Natural killer cell treated with Interleukin-12 subunit alpha and Interleukin-12 subunit beta and Interleukin-15 and Interleukin-18, amount 100 ng/mL, for 72 hours (primary cell): ENCODE measurements around the gene CCL2. TPM values are rescaled to one million over a fixed set of nuclear protein-coding genes. Genes with fewer than 3 reads are reported as not detected.
A peak's percentile ranks its signal among the peaks of the same experiment; 100 is the strongest.
"Not testable (repeated sequence)": the region's sequence is repeated elsewhere in the genome, so short reads cannot be mapped to it uniquely, and the experiment has no call there.

ENCODE experiments used
- ATAC-seq, 2 donors: fragments of 150-1000 bp; cut with Tn5 transposase in 1 of 2; sonication (Bioruptor Pico), chemical (Tn5 transposase) in 1 of 2; 2 replicates each; pipeline ENCODE4 v1.10.0; 2021
- DNase-seq: peaks from one replicate; pipeline ENCODE4 v3.0.0; 2022; ENCODE audit warnings: low spot score
- H3K27ac Mint-ChIP-seq, 2 donors: 1 replicate in 1 of 2; 2 replicates in 1 of 2; pipeline ENCODE4 v1.8.0; 2022; ENCODE audit warnings: mixed read lengths in 2 of 2, mild to moderate bottlenecking in 1 of 2, moderate library complexity in 1 of 2
- H3K27me3 Mint-ChIP-seq, 2 donors: 1 replicate in 1 of 2; 2 replicates in 1 of 2; pipeline ENCODE4 v1.8.0; 2022; ENCODE audit warnings: mixed read lengths in 2 of 2
- H3K36me3 Mint-ChIP-seq: one replicate; pipeline ENCODE4 v1.8.0; 2022; ENCODE audit warnings: mixed read lengths
- H3K4me1 Mint-ChIP-seq, 2 donors: 1 replicate in 1 of 2; 2 replicates in 1 of 2; pipeline ENCODE4 v1.8.0; 2022; ENCODE audit warnings: low read depth in 2 of 2, mixed read lengths in 2 of 2, mild to moderate bottlenecking in 1 of 2
- H3K4me3 Mint-ChIP-seq: one replicate; pipeline ENCODE4 v1.8.0; 2022; ENCODE audit warnings: mixed read lengths
- H3K9me3 Mint-ChIP-seq: 2 replicates; pipeline ENCODE4 v1.8.0; 2022; ENCODE audit warnings: mixed read lengths
- total RNA-seq, 2 donors: library from RNA; stranded (reverse); gene quantifications; one replicate each; pipeline ENCODE4 v1.2.3, GENCODE V29; 2022

Gene CCL2
- total RNA-seq, 2 donors from 2014 or later = 0.40 TPM; not detected in 1

- not testable (repeated sequence) for H3K4me1 Mint-ChIP-seq, ATAC-seq, H3K4me3 Mint-ChIP-seq, DNase-seq, H3K9me3 Mint-ChIP-seq, H3K27ac Mint-ChIP-seq
- H3K36me3 Mint-ChIP-seq = peaks cover 16% of the 10 kb centered on the region
- peaks cover 32 to 70% of the 10 kb centered on the region in 2 donors for H3K27me3 Mint-ChIP-seq
Observed at GRCh38 chr17:34227293-34227692, 27.8 kb upstream of the CCL2 start.

- Mint-ChIP-seq H3K4me3 (no peak overlapping the region), H3K4me1 (no peaks in the 10 kb centered on the region), H3K9me3 (no peaks in the 10 kb centered on the region), H3K27ac (no peak overlapping the region), H3K36me3 (peaks cover 16% of the 10 kb centered on the region), H3K27me3 (peaks cover 32 to 66% of the 10 kb centered on the region in 2 donors)
- no peak for DNase-seq
- no peak for ATAC-seq
Observed at GRCh38 chr17:34227707-34228106, 27.4 kb upstream of the CCL2 start.

- H3K4me1 Mint-ChIP-seq = no peaks in the 10 kb centered on the region
- no peaks in the 10 kb centered on the region for H3K9me3 Mint-ChIP-seq
- no peak overlapping the region for H3K4me3 Mint-ChIP-seq
- H3K27ac Mint-ChIP-seq = no peak overlapping the region
- peaks cover 16% of the 10 kb centered on the region for H3K36me3 Mint-ChIP-seq
- no peak for ATAC-seq
- no peak for DNase-seq
- peaks cover 32 to 72% of the 10 kb centered on the region in 2 donors for H3K27me3 Mint-ChIP-seq
Observed at GRCh38 chr17:34228781-34229180, 26.3 kb upstream of the CCL2 start.

GRCh38 chr17:34230342-34230741 lies 24.7 kb upstream of the CCL2 start:
- Mint-ChIP-seq H3K4me3 (no peak overlapping the region), H3K36me3 (peaks cover 16% of the 10 kb centered on the region), H3K4me1 (no peaks in the 10 kb centered on the region), H3K27ac (no peak overlapping the region), H3K27me3 (peaks cover 33 to 68% of the 10 kb centered on the region in 2 donors), H3K9me3 (no peaks in the 10 kb centered on the region)
- no peak for DNase-seq
- no peak for ATAC-seq

GRCh38 chr17:34234616-34235015 lies 20.5 kb upstream of the CCL2 start:
- Mint-ChIP-seq H3K9me3 (no peaks in the 10 kb centered on the region), H3K36me3 (peaks cover 14% of the 10 kb centered on the region), H3K27me3 (peaks cover 19 to 44% of the 10 kb centered on the region in 2 donors), H3K4me3 (no peak overlapping the region), H3K4me1 (peaks cover 5 to 8% of the 10 kb centered on the region in 2 donors), H3K27ac (no peak overlapping the region)
- no peak for DNase-seq
- no peak for ATAC-seq

GRCh38 chr17:34235389-34236028 lies 19.6 kb upstream of the CCL2 start:
- Mint-ChIP-seq H3K36me3 (peaks cover 8% of the 10 kb centered on the region), H3K27ac (no peak overlapping the region), H3K4me1 (peaks cover 5 to 8% of the 10 kb centered on the region in 2 donors), H3K9me3 (no peaks in the 10 kb centered on the region), H3K27me3 (peaks cover 23 to 43% of the 10 kb centered on the region in 2 donors), H3K4me3 (no peak overlapping the region)
- ATAC-seq = no peak
- no peak for DNase-seq

- H3K27ac Mint-ChIP-seq = peak overlapping the region in 1 of 2 donors; percentile 28
- H3K36me3 Mint-ChIP-seq = no peaks in the 10 kb centered on the region
- H3K9me3 Mint-ChIP-seq = no peaks in the 10 kb centered on the region
- H3K27me3 Mint-ChIP-seq = peaks cover 16 to 37% of the 10 kb centered on the region in 2 donors
- ATAC-seq (peak in 1 of 2 donors; percentile 46), DNase-seq (no peak)
- peaks cover 5 to 8% of the 10 kb centered on the region in 2 donors for H3K4me1 Mint-ChIP-seq
- no peak overlapping the region for H3K4me3 Mint-ChIP-seq
Observed at GRCh38 chr17:34236281-34236892, 18.7 kb upstream of the CCL2 start.

GRCh38 chr17:34237458-34237857 lies 17.6 kb upstream of the CCL2 start:
- Mint-ChIP-seq H3K4me3 (no peak overlapping the region), H3K27ac (no peak overlapping the region), H3K4me1 (peaks cover 5 to 8% of the 10 kb centered on the region in 2 donors), H3K9me3 (no peaks in the 10 kb centered on the region), H3K36me3 (no peaks in the 10 kb centered on the region), H3K27me3 (peaks cover 15 to 38% of the 10 kb centered on the region in 2 donors)
- DNase-seq (no peak), ATAC-seq (no peak)

GRCh38 chr17:34241062-34241461 lies 14.0 kb upstream of the CCL2 start:
- ATAC-seq (no peak), DNase-seq (no peak)
- Mint-ChIP-seq H3K4me3 (no peak overlapping the region), H3K27me3 (peaks cover 9 to 23% of the 10 kb centered on the region in 2 donors), H3K27ac (no peak overlapping the region), H3K36me3 (no peaks in the 10 kb centered on the region), H3K9me3 (no peaks in the 10 kb centered on the region), H3K4me1 (peaks cover 5 to 8% of the 10 kb centered on the region in 2 donors)

- Mint-ChIP-seq H3K4me3 (no peak overlapping the region), H3K4me1 (no peaks in the 10 kb centered on the region)
Observed at GRCh38 chr17:34242587-34243363, 12.3 kb upstream of the CCL2 start.

GRCh38 chr17:34243364-34244320 lies 11.4 kb upstream of the CCL2 start:
- Mint-ChIP-seq H3K9me3 (no peaks in the 10 kb centered on the region), H3K27ac (no peak overlapping the region), H3K4me3 (no peak overlapping the region), H3K4me1 (no peaks in the 10 kb centered on the region), H3K27me3 (peaks cover 9 to 24% of the 10 kb centered on the region in 2 donors), H3K36me3 (no peaks in the 10 kb centered on the region)
- no peak for ATAC-seq
- DNase-seq = no peak

More at GRCh38 chr17:34242587-34243363, 12.3 kb upstream of the CCL2 start:
- DNase-seq (no peak), ATAC-seq (peak; percentile 17 to 40)
- Mint-ChIP-seq H3K27ac (no peak overlapping the region), H3K9me3 (no peaks in the 10 kb centered on the region), H3K36me3 (no peaks in the 10 kb centered on the region), H3K27me3 (peaks cover 9 to 16% of the 10 kb centered on the region in 2 donors)

GRCh38 chr17:34245351-34245905 lies 9.7 kb upstream of the CCL2 start:
- H3K9me3 Mint-ChIP-seq = no peaks in the 10 kb centered on the region
- no peaks in the 10 kb centered on the region for H3K4me1 Mint-ChIP-seq
- DNase-seq (no peak), ATAC-seq (no peak)
- no peak overlapping the region for H3K4me3 Mint-ChIP-seq
- no peak overlapping the region for H3K27ac Mint-ChIP-seq
- peaks cover 2 to 20% of the 10 kb centered on the region in 2 donors for H3K27me3 Mint-ChIP-seq
- no peaks in the 10 kb centered on the region for H3K36me3 Mint-ChIP-seq

- no peak overlapping the region for H3K4me3 Mint-ChIP-seq
- H3K36me3 Mint-ChIP-seq = no peaks in the 10 kb centered on the region
- no peak overlapping the region for H3K27ac Mint-ChIP-seq
- peak in 1 of 2 donors; percentile 18 for ATAC-seq
- no peak for DNase-seq
- no peaks in the 10 kb centered on the region for H3K9me3 Mint-ChIP-seq
- peaks cover 5 to 26% of the 10 kb centered on the region in 2 donors for H3K27me3 Mint-ChIP-seq
- H3K4me1 Mint-ChIP-seq = no peaks in the 10 kb centered on the region
Observed at GRCh38 chr17:34246446-34246845, 8.6 kb upstream of the CCL2 start.
